ENCODE data around the gene SERPINB5. TPM values are rescaled to one million over a fixed set of nuclear protein-coding genes. Genes with fewer than 3 reads are reported as not detected.

Gene SERPINB5
- total RNA-seq, 1 donor from 2014 or later = not detected

DNA sequence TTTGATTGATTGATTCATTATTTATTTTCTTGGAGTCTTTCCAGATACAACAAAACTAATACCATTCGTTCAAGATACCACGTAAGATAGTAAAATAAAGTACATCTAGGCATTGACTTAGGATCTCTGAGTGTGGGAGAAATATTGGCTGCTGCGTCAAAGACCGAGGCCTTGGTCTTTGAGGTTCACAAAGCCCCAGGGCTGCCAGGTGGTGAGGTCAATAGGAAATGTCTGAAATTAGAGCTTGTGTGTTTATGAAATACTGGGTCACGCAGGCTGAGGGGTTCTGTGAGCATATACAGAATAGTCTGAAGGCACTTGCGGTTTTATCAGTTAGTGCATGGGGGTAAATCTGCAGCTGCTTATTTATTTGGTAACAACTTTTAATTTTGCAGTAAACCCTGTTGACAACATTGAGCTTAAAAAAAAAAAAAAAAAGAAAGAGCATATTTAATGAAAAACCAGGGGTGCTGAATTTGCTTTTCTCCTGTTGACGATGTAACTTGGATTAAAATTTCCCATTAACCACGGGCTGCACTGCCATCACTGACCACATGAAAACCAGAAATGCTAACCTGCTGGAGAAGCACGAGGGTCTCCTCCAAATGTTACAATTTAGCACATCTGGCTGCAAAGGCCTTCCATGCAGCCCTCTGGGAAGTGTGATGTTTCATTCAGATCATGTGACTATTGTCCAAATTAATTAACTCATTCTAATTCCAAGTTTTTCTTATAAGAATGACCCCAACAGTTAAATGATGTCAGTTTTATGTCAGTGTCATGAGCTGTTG is 38.3 kb downstream of the SERPINB5 start:
- DNase-seq (no peak), ATAC-seq (ENCODE audit: poor library complexity) (no peak)
- intact Hi-C loops (cut with DNase I) = loop anchor here (5.0 to 10.0 kb wide), 2 partner anchors 332 to 420 kb away; no protein-coding TSS in a partner anchor

DNA sequence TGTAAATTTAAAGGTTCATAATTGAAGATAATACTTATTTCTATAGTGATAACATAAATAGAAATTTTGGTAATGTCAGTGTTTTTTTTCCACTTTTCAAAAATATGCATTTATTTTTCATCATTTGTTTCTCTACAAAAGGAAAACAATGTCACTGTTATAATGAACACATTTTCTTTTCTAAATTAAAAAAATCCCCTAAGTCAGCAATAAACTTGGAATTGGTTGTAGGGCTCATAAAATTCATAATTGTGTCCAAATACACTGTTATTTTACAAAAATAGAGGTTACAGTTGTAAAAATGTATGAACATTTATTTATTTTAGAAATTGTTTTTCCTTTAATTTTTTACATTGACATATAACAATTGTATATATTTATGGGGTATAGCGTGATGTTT is 39.0 kb downstream of the SERPINB5 start:
- intact Hi-C loops (cut with DNase I) = loop anchor here (5.0 to 10.0 kb wide), 2 partner anchors 332 to 419 kb away; no protein-coding TSS in a partner anchor
- no peak for ATAC-seq (ENCODE audit: poor library complexity)
- DNase-seq = no peak

DNA sequence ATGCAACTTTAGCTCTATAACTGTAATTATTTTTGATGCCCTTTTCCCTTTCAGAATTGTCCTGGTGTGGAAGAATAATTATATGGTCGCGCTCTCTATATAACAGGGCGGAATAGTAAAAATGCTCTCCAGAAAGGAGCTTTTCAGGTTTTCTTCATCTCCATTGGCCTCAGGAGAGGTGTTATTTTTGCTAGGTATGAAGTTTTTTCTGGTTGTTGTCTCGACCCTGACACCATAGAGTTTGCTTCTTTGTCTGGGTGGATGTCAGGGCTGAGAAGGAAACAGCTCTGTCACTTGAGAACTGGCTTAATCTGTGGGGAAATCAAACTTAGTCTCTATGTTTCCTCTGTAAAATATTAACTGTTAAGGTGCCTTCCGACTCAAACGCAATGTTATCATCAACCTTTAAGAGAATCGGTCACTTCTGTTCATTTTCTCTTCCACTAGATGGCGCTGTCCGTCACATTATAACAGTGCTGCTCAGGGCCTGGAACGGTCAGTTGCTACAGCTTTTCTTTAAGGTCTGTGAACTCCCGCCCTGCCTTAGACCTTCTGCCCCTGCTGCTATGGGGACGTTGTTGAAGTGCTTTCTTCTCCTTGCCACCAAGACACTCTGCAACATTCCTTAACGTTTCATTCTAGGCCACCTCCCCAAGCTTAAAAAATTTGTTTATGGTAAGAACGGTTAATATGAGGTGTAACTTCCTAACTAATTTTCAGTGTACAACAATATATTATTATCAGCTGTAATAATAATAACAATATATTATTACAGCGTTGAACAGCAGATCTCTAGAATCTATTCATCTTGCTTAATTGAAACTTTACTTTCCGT is 41.6 kb downstream of the SERPINB5 start:
- no peak for DNase-seq
- intact Hi-C loops (cut with DNase I) = loop anchor here (5.0 to 10.0 kb wide), 2 partner anchors 329 to 416 kb away; no protein-coding TSS in a partner anchor
- peak; percentile 89 for ATAC-seq (ENCODE audit: poor library complexity)

DNA sequence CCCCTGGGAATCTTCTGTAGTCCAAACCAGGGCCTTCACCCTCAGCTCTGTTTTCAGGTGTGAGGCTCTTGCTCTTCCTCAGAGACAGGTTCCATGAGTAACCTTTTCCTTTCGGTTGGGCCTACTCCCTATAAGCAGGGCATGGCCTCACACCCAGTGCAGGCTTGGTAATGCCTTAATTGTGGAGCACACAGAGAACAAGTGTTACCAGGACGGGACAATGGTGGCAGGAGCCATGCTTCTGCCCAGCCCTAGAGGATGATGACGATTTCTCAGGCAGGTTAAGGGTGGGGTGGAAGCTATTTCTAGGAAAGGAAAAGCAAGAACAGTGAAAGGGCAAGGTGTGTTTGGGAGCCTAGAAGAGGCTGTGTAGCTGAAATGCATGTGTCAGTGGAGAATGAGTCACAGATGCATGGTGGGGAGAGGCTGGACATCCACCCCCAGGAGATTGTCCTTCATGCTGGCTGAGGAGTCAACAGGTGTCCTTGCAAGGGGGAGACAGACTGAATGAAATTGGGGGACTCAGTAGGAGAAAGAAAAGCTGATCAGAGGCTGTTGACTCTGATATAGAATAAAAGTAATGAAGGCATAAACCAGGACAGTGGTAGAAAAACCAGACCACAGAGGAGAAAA is 43.4 kb downstream of the SERPINB5 start:
- no peak for ATAC-seq (ENCODE audit: poor library complexity)
- DNase-seq = no peak
- intact Hi-C loops (cut with DNase I) = loop anchor here (5.0 kb wide), 1 partner anchor 57 kb away; no protein-coding TSS in a partner anchor

DNA sequence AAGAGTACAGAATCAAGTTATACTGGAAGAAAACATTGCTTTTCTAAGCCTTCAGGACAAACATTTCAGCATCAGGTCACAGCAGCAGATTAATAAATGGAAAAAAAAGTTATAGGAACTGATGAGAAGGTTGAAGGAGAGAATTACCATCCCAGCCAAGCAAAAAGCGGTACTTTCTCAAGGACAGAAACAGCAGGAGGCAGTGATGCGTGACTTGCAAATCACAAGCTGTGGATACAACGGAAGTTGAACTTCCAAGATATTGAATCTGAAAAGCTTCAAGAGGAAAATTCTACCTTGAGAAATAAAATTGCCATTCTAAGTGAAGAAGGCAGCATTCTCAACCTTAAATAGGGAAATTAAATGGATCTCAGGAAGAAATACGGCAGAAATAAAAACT is 46.9 kb downstream of the SERPINB5 start:
- intact Hi-C loops (cut with DNase I) = loop anchor here (5.0 kb wide), 1 partner anchor 54 kb away; no protein-coding TSS in a partner anchor
- ATAC-seq (ENCODE audit: poor library complexity) = no peak
- DNase-seq = no peak

DNA sequence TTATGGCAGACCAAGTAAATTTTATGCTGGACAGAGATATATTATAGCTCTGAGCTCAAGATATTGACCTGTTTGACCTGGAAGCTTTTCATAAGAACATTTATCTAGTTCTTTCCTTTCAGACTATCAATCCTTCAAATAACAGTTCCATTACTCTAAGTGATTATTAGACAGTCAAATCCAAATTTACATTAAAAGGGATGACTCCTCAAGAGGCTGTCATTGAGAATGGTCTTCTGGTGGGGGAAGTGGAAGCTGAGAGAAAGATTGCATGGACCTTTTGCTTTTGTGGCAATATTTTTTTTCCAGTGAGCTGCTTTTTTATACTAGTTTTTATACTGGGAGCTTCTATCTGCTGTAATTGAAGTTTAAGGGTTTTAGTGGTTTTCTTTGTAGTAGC is 50.5 kb downstream of the SERPINB5 start:
- ATAC-seq (ENCODE audit: poor library complexity) (no peak), DNase-seq (no peak)
- intact Hi-C loops (cut with DNase I) = no loop called here

DNA sequence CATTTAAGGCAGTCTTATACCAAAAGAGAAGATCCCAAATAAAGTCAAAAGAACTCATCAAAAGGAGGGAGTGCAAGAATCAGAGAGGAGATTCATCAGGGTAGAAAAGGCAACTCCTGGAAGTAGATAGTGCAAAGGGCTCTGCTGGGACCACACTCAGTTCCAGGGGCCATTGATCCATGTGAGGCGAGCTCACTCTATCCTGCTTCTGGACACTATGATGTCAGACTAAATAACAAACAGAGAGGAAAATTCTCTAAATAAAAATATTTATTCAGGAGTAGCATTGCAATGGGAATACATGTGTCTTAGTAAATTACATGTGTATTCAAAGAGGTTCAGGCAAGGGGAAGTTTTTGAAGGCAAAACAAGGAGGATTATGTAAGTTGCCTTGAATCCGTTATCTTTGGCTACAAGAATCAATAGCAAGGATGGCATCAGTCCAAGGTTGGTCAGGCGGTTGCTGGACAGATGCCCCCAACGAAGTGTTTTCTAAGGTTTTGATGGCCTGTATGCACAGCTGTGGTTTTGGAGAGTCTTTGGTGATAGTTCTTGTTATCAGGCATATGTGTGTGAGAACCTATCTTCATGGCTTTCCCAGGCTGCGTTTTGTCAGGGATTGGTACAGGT is 52.2 kb downstream of the SERPINB5 start:
- DNase-seq = no peak
- intact Hi-C loops (cut with DNase I) = no loop called here
- no peak for ATAC-seq (ENCODE audit: poor library complexity)

DNA sequence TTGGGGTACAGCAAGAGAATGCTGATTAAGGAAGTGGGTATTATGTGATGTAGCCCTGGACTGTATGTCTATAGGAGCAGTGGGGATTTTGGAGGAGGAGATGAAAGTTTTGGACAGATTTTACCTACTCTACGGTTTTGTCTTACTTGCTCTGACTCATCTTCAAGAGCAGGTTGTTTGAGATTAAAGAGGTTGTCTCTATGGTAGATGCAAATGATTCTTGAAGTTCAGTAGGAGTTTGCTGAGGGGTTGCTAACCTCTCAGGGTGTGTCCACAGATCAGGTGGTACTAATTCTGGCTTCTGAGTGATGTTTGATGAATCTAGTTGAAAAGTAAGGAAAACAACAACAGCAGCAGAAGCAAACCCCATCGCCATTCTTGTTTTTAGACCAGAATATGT is 55.7 kb downstream of the SERPINB5 start:
- DNase-seq = no peak
- ATAC-seq (ENCODE audit: poor library complexity) = no peak
- intact Hi-C loops (cut with DNase I) = no loop called here

DNA sequence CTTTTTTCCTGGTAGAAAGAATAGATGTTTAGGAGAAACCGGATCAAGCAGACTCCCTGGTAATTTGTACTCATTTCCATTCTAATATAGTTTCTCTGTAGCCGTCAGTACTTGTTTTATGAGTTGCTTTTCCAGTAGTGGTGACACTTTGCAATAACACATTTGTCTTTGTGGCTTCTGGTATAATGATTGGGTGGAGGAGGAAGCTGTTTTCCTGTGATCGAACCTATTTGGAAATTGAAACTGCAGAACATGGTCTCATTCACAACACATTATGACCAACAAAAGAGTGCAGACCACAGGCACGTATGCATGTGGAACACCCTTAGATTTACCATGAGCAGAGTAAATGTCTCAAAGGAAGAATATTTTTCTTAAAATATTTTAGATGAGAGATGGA is 57.9 kb downstream of the SERPINB5 start:
- intact Hi-C loops (cut with DNase I) = no loop called here
- ATAC-seq (ENCODE audit: poor library complexity) (no peak), DNase-seq (no peak)

DNA sequence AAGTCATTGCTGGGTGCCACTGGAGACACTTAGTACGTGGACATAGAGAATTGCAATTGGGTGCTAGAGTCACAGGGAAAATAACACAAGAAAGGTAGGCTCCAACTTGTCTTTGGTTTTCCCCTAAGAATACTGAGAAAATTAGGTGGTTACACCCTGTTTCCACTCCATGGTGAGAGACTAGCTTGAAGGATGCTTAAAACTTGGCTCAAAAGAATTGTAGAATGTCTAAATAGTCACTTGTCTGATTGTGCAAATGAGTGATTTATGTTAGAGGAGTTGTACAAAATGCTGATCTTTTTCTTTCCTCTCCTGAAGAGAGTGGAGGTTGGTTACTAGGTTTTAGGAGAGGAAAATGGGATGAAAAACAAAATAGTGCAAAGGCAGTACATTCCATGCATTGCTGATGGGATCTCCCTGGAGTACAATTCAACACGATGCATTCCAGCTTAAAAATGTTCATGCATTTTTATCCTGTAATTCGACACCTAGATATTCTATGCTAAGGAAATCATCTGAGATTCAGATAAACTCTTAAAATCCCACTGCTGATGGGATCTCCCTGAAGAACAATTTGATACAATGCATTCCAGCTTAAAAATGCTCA is 63.2 kb downstream of the SERPINB5 start:
- intact Hi-C loops (cut with DNase I) = no loop called here
- ATAC-seq (ENCODE audit: poor library complexity) (no peak), DNase-seq (no peak)

DNA sequence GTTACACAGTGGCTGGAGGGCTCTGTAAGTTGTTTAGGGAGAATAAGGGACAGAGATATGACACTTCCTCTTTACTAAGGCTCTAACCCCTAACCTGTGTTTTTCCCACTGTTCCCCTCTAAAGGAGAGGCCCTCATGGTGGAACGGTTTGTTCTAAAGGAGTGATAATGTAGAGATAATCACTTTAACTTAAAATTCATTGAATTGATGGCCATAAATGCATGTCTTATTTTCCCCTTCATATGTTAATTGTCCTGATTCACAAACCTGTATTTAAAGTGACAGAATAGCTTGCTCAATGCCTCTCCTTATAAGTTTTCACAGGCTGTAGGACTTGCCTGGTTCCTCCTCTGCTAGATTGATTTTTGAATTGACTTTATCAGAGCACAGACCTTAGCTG is 65.3 kb downstream of the SERPINB5 start, which contains the start of gene SERPINB12:
TSS of gene SERPINB12 (plus strand) at position 301 of the 400 bp plus-strand sequence. CDS start 13,791 bp downstream, outside the sequence.
- intact Hi-C loops (cut with DNase I) = no loop called here
- DNase-seq = no peak
- no peak for ATAC-seq (ENCODE audit: poor library complexity)

DNA sequence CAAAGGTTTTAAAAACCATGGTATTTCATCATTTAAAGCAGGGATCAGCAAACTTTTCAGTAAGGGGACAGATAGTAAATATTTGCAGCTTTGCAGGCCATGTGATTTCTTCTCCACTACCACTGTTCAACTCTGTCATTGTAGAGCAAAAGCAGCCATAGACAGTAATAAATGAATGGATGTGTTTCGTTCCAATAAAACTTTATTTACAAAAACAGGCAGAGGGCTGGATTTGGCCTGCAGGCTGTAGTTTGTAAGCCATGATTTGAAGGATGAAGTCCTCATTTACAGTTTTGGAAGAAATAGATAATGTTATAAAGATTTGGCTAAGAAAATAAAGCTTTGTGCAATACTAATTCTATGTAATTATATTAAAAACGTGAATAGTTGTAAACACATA is 67.3 kb downstream of the SERPINB5 start:
- DNase-seq = no peak
- ATAC-seq (ENCODE audit: poor library complexity) = no peak
- intact Hi-C loops (cut with DNase I) = no loop called here

DNA sequence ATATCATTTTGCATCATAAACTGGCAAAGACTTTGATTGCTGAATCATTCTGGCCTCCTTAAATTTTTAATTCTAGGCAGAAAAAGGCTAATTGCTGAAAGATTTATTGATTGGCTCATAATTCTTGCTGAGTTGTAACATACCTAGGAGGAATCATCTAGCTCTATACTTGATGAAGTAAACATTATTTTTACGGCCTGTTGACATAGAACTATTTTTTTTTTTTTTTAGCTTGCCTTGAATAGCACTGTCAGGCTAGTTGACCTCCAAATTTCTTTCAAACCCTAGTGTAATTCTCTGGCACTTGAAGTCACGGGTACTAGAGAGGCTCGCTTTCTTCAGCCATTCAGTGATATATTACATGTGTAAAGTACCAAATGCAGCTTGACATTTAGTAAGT is 68.2 kb downstream of the SERPINB5 start:
- DNase-seq (no peak), ATAC-seq (ENCODE audit: poor library complexity) (no peak)
- intact Hi-C loops (cut with DNase I) = no loop called here

DNA sequence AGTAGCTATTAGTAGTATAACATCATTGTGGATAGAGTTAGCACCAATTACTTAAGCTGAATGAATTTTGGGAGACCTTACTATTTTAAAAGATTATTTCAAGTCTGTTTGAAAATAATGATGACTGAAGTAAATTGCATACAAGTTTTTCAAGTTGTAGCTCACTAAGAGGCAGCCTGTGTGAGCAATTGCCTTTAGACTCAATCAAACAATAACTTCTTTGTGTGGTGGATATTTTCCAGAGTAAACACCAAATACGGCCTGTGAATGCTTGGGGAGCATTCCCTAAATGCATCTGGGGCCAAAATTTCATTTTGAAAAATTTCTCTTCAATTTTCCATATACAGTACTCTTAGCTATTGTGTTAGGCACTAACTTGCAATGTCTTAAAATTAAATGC is 73.3 kb downstream of the SERPINB5 start:
- ATAC-seq (ENCODE audit: poor library complexity) (no peak), DNase-seq (no peak)
- intact Hi-C loops (cut with DNase I) = no loop called here

DNA sequence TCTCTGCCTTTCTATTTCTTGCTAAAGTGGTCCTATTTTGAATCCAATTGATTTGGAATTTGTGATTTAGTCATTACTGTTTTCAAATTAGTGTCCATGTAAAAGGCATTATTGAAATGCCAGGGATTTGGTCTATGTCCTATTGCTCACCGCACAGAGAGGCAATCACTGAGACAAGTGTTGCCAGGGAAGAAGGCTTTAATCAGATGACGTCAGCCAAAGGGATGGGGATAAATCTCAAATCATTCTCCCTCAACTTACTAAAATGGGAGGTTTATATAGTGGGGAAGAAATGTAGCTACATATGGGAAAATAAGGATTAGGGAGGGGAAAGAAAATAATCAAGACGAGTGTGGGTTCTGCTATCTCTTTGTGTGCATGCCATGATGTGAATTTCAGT is 75.0 kb downstream of the SERPINB5 start:
- DNase-seq (no peak), ATAC-seq (ENCODE audit: poor library complexity) (no peak)
- intact Hi-C loops (cut with DNase I) = no loop called here

DNA sequence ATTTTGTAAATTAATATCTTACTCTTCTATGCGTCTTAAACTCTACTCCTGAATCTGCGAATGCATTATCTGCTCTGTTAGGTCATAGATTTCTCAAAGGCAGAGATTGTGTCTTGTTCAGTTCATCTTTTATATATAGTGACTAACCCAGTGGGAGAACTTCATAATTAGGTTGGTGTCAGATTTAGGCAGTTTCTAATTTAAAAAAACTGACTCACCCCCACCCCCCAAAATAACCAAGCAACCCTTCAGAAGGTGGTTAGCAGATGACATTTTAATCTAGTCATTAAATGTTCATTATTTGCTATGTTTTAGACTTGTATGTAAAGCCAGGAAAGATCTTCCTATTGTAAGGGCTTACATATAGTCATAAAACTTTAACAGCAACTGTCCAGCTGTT is 75.8 kb downstream of the SERPINB5 start:
- no peak for DNase-seq
- intact Hi-C loops (cut with DNase I) = no loop called here
- ATAC-seq (ENCODE audit: poor library complexity) = no peak

DNA sequence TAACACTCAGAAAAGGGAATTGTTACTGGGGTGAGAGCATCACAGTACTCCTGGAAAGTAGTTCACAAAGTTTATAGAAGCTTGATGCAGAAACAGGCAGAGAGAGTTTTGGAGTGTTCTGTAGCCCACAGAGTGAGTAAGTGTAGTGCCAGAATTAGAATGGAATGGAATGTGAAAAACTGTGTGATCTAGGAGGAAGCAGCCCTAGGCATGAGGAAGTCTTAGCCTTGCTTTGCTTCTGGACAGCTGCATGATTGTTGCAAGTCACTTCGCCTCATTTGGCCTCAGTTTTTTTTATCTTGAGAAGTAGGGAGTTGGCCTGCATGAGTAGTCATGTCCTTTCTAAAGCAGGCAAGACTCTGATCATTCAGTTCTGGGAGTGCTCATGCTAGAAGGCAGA is 76.3 kb downstream of the SERPINB5 start:
- DNase-seq (no peak), ATAC-seq (ENCODE audit: poor library complexity) (peak; percentile 88)
- intact Hi-C loops (cut with DNase I) = no loop called here

Data from Right ventricle myocardium superior (tissue), 1 donor.